OCI-LY3 (cell line): ENCODE measurements around the gene STK32B.

Source experiments
- H2AFZ ChIP-seq: fragments of 200-600, 300-600 bp; shearing (Covaris generic); 2 replicates; pipeline ENCODE4 v1.6.0; 2014; ENCODE audit warnings: antibody characterized with exemption, low read depth, low read length
- H3K27ac ChIP-seq: fragments of 200-600, 300-600 bp; sonication (generic); 2 replicates; pipeline ENCODE4 v1.5.1; 2014; ENCODE audit warnings: mild to moderate bottlenecking, low read length, moderate library complexity, mixed read lengths
- H3K27me3 ChIP-seq: fragments of 200-600, 300-600 bp; sonication (generic); 2 replicates; pipeline ENCODE4 v1.6.1; 2014; ENCODE audit warnings: low read depth, low read length, mixed read lengths
- H3K36me3 ChIP-seq: fragments of 200-600, 300-600 bp; sonication (generic); replicated peaks from 2 replicates; pipeline ENCODE3; 2014; ENCODE audit warnings: low read depth, low read length, mixed read lengths
- H3K4me1 ChIP-seq: fragments of 300-600, 200-600 bp; sonication (generic); 2 replicates; pipeline ENCODE4 v1.6.1; 2014; ENCODE audit warnings: low read length, mixed read lengths
- H3K4me2 ChIP-seq: fragments of 200-600, 300-600 bp; sonication (generic); 2 replicates; pipeline ENCODE4 v1.6.1; 2014; ENCODE audit warnings: low read length, mixed read lengths
- H3K4me3 ChIP-seq: fragments of 300-600, 200-600 bp; sonication (generic); 2 replicates; pipeline ENCODE4 v1.5.1; 2014; ENCODE audit warnings: antibody characterized with exemption, mild to moderate bottlenecking, low read length, moderate library complexity
- H3K79me2 ChIP-seq: fragments of 300-600, 200-600 bp; shearing (Covaris generic); 2 replicates; pipeline ENCODE4 v1.6.1; 2014; ENCODE audit warnings: mild to moderate bottlenecking, low read length, mixed read lengths
- H3K9ac ChIP-seq: fragments of 300-600, 200-600 bp; shearing (Covaris generic); 2 replicates; pipeline ENCODE4 v1.6.0; 2014; ENCODE audit warnings: mild to moderate bottlenecking, low read length, moderate library complexity
- H3K9me3 ChIP-seq: fragments of 200-600, 300-600 bp; shearing (Covaris generic); 2 replicates; pipeline ENCODE4 v1.6.1; 2014; ENCODE audit warnings: low read length, mixed read lengths; ENCODE audit not compliant: insufficient read depth
- H4K20me1 ChIP-seq: fragments of 200-600, 300-600 bp; sonication (generic); 2 replicates; pipeline ENCODE4 v1.6.1; 2016; ENCODE audit warnings: low read length, mixed read lengths; ENCODE audit not compliant: insufficient read depth
- CTCF ChIP-seq: fragments of 200-600, 300-600 bp; sonication (generic); IDR thresholded peaks from 2 replicates; pipeline ENCODE4 v1.5.1; 2014; ENCODE audit warnings: antibody characterized with exemption, low read length, low read depth
- EZH2phosphoT487 ChIP-seq: fragments of 200-600 bp; shearing (Covaris generic); IDR thresholded peaks from 2 replicates; pipeline ENCODE4 v1.6.1; 2018; ENCODE audit warnings: antibody characterized with exemption, mixed run types, low read depth

STK32B gene

GRCh38 chr4:5037553-5038551 lies 13.4 kb upstream of the STK32B start:
- Histone ChIP-seq H2AFZ (no peak overlapping the region), H3K9me3 (no peaks in the 10 kb centered on the region), H3K27me3 (no peaks in the 10 kb centered on the region; the same call in none of the 2 replicates), H3K9ac (no peak overlapping the region), H3K79me2 (no peaks in the 10 kb centered on the region), H3K36me3 (no peaks in the 10 kb centered on the region), H3K27ac (no peak overlapping the region), H3K4me1 (no peaks in the 10 kb centered on the region), H3K4me2 (no peak overlapping the region), H4K20me1 (no peaks in the 10 kb centered on the region), H3K4me3 (no peak overlapping the region)
- TF ChIP-seq EZH2phosphoT487 (no peak), CTCF (no peak)

GRCh38 chr4:5039800-5040199 lies 11.5 kb upstream of the STK32B start:
- no peaks in the 10 kb centered on the region for H3K36me3 ChIP-seq
- H3K4me3 ChIP-seq = no peak overlapping the region
- H3K4me2 ChIP-seq = no peak overlapping the region
- no peaks in the 10 kb centered on the region for H3K79me2 ChIP-seq
- no peak overlapping the region for H3K27ac ChIP-seq
- no peaks in the 10 kb centered on the region for H3K4me1 ChIP-seq
- no peaks in the 10 kb centered on the region for H4K20me1 ChIP-seq
- H2AFZ ChIP-seq = no peak overlapping the region
- TF ChIP-seq EZH2phosphoT487 (no peak), CTCF (no peak)
- H3K9me3 ChIP-seq = no peaks in the 10 kb centered on the region
- no peak overlapping the region for H3K9ac ChIP-seq
- H3K27me3 ChIP-seq = no peaks in the 10 kb centered on the region; the same call in none of the 2 replicates

- Histone ChIP-seq H3K36me3 (no peaks in the 10 kb centered on the region), H2AFZ (no peak overlapping the region), H3K4me2 (no peak overlapping the region), H4K20me1 (no peaks in the 10 kb centered on the region), H3K9ac (no peak overlapping the region), H3K27me3 (no peaks in the 10 kb centered on the region; the same call in 1 of the 2 replicates), H3K27ac (no peak overlapping the region), H3K79me2 (no peaks in the 10 kb centered on the region), H3K9me3 (no peaks in the 10 kb centered on the region), H3K4me3 (no peak overlapping the region), H3K4me1 (no peaks in the 10 kb centered on the region)
- no peak for TF ChIP-seq EZH2phosphoT487
- TF ChIP-seq CTCF = no peak
Observed at GRCh38 chr4:5040856-5041620, 10.2 kb upstream of the STK32B start.

GRCh38 chr4:5041699-5042098 lies 9.6 kb upstream of the STK32B start:
- no peaks in the 10 kb centered on the region for H3K9me3 ChIP-seq
- no peak overlapping the region for H3K9ac ChIP-seq
- H2AFZ ChIP-seq = no peak overlapping the region
- TF ChIP-seq EZH2phosphoT487 (no peak), CTCF (no peak)
- no peaks in the 10 kb centered on the region for H3K4me1 ChIP-seq
- H4K20me1 ChIP-seq = no peaks in the 10 kb centered on the region
- peaks cover 4% of the 10 kb centered on the region; the same call in 1 of the 2 replicates for H3K27me3 ChIP-seq
- no peak overlapping the region for H3K4me2 ChIP-seq
- no peak overlapping the region for H3K4me3 ChIP-seq
- H3K79me2 ChIP-seq = no peaks in the 10 kb centered on the region
- H3K36me3 ChIP-seq = no peaks in the 10 kb centered on the region
- H3K27ac ChIP-seq = no peak overlapping the region
